ENCODE measurements around the gene WNT10A. TPM values are rescaled to one million over a fixed set of nuclear protein-coding genes. Genes with fewer than 3 reads are reported as not detected.

The WNT10A gene
- total and polyA plus RNA-seq, 2 experiments from 2014 or later: 1.9 TPM

DNA sequence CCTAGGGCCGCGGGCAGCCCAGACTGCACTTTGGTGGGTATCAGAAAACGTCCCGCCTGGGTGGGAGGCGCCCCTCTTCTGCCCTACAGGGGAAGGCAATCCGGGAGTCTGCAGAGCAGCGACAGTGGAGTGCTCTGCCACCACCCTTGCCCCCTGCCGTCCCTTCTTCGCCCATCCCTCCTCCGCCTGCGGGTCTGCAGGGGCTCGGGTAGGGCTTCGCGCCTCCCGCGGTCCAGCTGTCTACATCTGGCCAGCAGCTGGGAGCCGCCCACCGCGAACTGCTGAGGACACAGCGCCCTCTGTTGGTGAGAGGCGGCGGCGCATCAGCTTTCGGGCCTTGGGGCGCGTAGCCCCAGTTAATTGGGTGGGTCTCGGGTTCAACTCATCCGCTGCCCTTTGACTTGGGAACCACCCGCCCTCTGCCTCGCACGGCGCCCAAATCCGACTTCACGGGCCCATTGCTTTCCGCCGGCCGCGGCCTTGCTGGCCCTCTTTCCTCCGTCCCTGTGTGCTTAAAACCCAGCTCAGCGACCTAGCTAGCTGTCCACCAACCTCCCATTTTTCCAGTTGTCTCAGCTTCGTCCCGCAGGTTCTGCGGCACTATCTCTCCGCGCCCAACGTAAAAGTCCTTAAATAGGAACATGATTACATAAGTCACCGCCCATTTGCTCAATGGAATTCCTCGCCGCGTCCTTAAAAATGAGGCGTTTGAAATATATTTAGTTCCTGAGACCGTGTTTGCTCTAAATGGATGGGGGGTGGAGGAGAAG is 17.6 kb downstream of the WNT10A start:
- H2AFZ ChIP-seq: no peak overlapping the region
- no peak overlapping the region for H3K4me3 ChIP-seq
- H3K79me2 ChIP-seq: no peaks in the 10 kb centered on the region

GRCh38 chr2:218899147-218899546 is 18.5 kb downstream of the WNT10A start:
- peaks cover 87% of the 10 kb centered on the region for H3K27me3 ChIP-seq
- H3K79me2 ChIP-seq: no peaks in the 10 kb centered on the region
- no peak overlapping the region for H3K27ac ChIP-seq
- H3K4me3 ChIP-seq: no peak overlapping the region
- no peaks in the 10 kb centered on the region for H3K36me3 ChIP-seq (replicated peaks; ENCODE audit: insufficient read depth, low read depth)
- H2AFZ ChIP-seq: no peak overlapping the region
- TF ChIP-seq EZH2phosphoT487 (IDR thresholded peaks at IDR 0.05; ENCODE audit: low read depth, severe bottlenecking, unreplicated experiment): no peak
- TF ChIP-seq EZH2 (IDR thresholded peaks at IDR 0.05; ENCODE audit: borderline replicate concordance): no peak
- TF ChIP-seq, protein P1, sequence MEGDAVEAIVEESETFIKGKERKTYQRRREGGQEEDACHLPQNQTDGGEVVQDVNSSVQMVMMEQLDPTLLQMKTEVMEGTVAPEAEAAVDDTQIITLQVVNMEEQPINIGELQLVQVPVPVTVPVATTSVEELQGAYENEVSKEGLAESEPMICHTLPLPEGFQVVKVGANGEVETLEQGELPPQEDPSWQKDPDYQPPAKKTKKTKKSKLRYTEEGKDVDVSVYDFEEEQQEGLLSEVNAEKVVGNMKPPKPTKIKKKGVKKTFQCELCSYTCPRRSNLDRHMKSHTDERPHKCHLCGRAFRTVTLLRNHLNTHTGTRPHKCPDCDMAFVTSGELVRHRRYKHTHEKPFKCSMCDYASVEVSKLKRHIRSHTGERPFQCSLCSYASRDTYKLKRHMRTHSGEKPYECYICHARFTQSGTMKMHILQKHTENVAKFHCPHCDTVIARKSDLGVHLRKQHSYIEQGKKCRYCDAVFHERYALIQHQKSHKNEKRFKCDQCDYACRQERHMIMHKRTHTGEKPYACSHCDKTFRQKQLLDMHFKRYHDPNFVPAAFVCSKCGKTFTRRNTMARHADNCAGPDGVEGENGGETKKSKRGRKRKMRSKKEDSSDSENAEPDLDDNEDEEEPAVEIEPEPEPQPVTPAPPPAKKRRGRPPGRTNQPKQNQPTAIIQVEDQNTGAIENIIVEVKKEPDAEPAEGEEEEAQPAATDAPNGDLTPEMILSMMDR (IDR thresholded peaks at IDR 0.05; ENCODE audit: poor library complexity): no peak
- peaks cover 37% of the 10 kb centered on the region for H3K4me1 ChIP-seq (ENCODE audit: insufficient read depth)
- H3K9me3 ChIP-seq (ENCODE audit: low read depth): no peaks in the 10 kb centered on the region
- WGBS (ENCODE audit: low lambda C conversion rate, missing lambda C conversion rate): 54% methylated on average over 12 of the region's 12 CpGs
- no peak overlapping the region for H3K4me2 ChIP-seq
- DNase-seq (ENCODE audit: low spot score): no peak
- H4K20me1 ChIP-seq (ENCODE audit: insufficient read depth, poor library complexity, severe bottlenecking): no peaks in the 10 kb centered on the region
- no peaks in the 10 kb centered on the region for H3K9me2 ChIP-seq (replicated peaks; ENCODE audit: insufficient read depth)

More for the DNA sequence above, 17.6 kb downstream of the WNT10A start:
- 13% methylated on average over 47 of the region's 52 CpGs for WGBS (ENCODE audit: low lambda C conversion rate, missing lambda C conversion rate)
- peaks cover 46% of the 10 kb centered on the region for H3K4me1 ChIP-seq (ENCODE audit: insufficient read depth)
- H4K20me1 ChIP-seq (ENCODE audit: insufficient read depth, poor library complexity, severe bottlenecking): no peaks in the 10 kb centered on the region
- DNase-seq (ENCODE audit: low spot score): peak; percentile 81
- TF ChIP-seq EZH2 (IDR thresholded peaks at IDR 0.05; ENCODE audit: borderline replicate concordance) (peak; percentile 20), EZH2phosphoT487 (IDR thresholded peaks at IDR 0.05; ENCODE audit: low read depth, severe bottlenecking, unreplicated experiment) (no peak)
- TF ChIP-seq, protein P1 (IDR thresholded peaks at IDR 0.05; ENCODE audit: poor library complexity): peak; percentile 98
- H3K9me3 ChIP-seq (ENCODE audit: low read depth): no peaks in the 10 kb centered on the region
- no peaks in the 10 kb centered on the region for H3K9me2 ChIP-seq (replicated peaks; ENCODE audit: insufficient read depth)
- H3K27me3 ChIP-seq: peaks cover 90% of the 10 kb centered on the region
- no peak overlapping the region for H3K27ac ChIP-seq
- H3K36me3 ChIP-seq (replicated peaks; ENCODE audit: insufficient read depth, low read depth): no peaks in the 10 kb centered on the region
- H3K4me2 ChIP-seq: peak overlapping the region; percentile 61

GRCh38 chr2:218902427-218902826 is 21.8 kb downstream of the WNT10A start:
- no peak for DNase-seq (ENCODE audit: low spot score)
- Histone ChIP-seq H3K4me2 (no peak overlapping the region), H3K79me2 (no peaks in the 10 kb centered on the region), H3K4me1 (ENCODE audit: insufficient read depth) (peaks cover 7% of the 10 kb centered on the region), H3K27ac (no peak overlapping the region), H3K4me3 (no peak overlapping the region), H3K9me2 (replicated peaks; ENCODE audit: insufficient read depth) (no peaks in the 10 kb centered on the region), H3K9me3 (ENCODE audit: low read depth) (no peaks in the 10 kb centered on the region), H4K20me1 (ENCODE audit: insufficient read depth, poor library complexity, severe bottlenecking) (no peaks in the 10 kb centered on the region), H3K36me3 (replicated peaks; ENCODE audit: insufficient read depth, low read depth) (no peaks in the 10 kb centered on the region), H2AFZ (no peak overlapping the region), H3K27me3 (peaks cover 74% of the 10 kb centered on the region)
- TF ChIP-seq EZH2phosphoT487 (IDR thresholded peaks at IDR 0.05; ENCODE audit: low read depth, severe bottlenecking, unreplicated experiment) (no peak), EZH2 (IDR thresholded peaks at IDR 0.05; ENCODE audit: borderline replicate concordance) (no peak)
- TF ChIP-seq, protein P1 (IDR thresholded peaks at IDR 0.05; ENCODE audit: poor library complexity): no peak
- WGBS (ENCODE audit: low lambda C conversion rate, missing lambda C conversion rate): 80% methylated on average over 4 of the region's 4 CpGs

Data from hepatocyte (in vitro differentiated cells).